ENCODE results near the gene ATP8A2. TPM values are rescaled to one million over a fixed set of nuclear protein-coding genes. Genes with fewer than 3 reads are reported as not detected.

Gene ATP8A2
- total and polyA plus RNA-seq, 4 donors = 0.13 to 0.29 (median 0.24) TPM; not detected in 1

DNA sequence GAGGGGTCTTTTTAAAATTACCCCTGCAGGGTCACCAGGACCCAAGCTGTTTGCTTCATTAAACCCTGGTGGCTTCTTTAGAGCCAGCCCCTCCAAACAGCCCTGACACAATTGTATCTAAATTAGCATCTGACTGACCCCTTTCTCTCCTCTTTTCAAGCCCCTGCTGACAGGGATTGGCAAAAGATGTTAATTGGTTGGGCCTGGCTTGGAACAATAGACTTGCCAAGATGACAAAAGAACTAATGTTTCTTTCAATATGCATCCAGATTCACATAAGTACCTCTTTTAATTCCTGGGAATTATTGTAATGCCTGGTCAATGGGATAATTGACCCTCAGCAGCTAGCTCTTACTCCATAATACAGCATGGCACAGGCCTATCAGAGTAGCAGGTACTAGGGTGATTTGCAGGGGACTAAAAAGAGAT, 539.2 kb downstream of the ATP8A2 start:
- DNase-seq (no peak), ATAC-seq (ENCODE audit: low FRiP score) (no peak)
- H3K27ac ChIP-seq (ENCODE audit: low read depth in 1 of 2, low read length in 2 of 2) = no peak overlapping the region
- intact Hi-C loops (cut with DNase I) = no loop called here
- H3K36me3 ChIP-seq (ENCODE audit: control insufficient read depth in 1 of 2, insufficient read depth in 2 of 2, low read length in 1 of 2) = no peaks in the 10 kb centered on the region
- H3K4me3 ChIP-seq (ENCODE audit: low read length in 2 of 2) = no peak overlapping the region
- no peaks in the 10 kb centered on the region for H3K27me3 ChIP-seq (ENCODE audit: control insufficient read depth in 1 of 2, insufficient read depth in 2 of 2, low read length in 1 of 2)
- H3K4me1 ChIP-seq (ENCODE audit: control insufficient read depth in 1 of 2, insufficient read depth in 2 of 2, low read length in 2 of 2) = no peaks in the 10 kb centered on the region
- no peaks in the 10 kb centered on the region for H3K9me3 ChIP-seq (ENCODE audit: control insufficient read depth, low read length)

DNA sequence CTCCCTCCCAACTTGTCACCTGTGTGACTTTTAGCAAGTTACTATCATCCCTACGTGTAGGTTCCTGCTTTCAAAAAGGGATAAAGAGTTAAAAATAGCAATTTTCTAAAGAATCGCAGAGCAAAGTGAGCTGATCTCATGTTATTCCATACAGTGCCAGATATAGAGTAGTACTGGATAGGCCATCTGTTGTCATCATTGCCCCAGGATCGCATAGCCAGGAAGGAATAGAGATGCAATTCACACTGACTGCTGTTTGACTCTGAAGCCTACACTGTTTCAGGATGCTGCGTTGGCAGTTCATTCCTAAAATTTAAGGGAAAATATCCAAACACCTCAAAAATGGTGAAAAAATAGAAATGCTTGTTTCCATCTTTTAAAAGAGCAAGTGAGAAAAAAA, 541.2 kb downstream of the ATP8A2 start:
- WGBS, 2 donors = 63 to 71% methylated on average over 4 of the region's 4 CpGs
- Histone ChIP-seq H3K27ac (ENCODE audit: low read depth in 1 of 2, low read length in 2 of 2) (no peak overlapping the region), H3K4me3 (ENCODE audit: low read length in 2 of 2) (no peak overlapping the region), H3K27me3 (ENCODE audit: control insufficient read depth in 1 of 2, insufficient read depth in 2 of 2, low read length in 1 of 2) (no peaks in the 10 kb centered on the region), H3K9me3 (ENCODE audit: control insufficient read depth, low read length) (no peaks in the 10 kb centered on the region), H3K36me3 (ENCODE audit: control insufficient read depth in 1 of 2, insufficient read depth in 2 of 2, low read length in 1 of 2) (no peaks in the 10 kb centered on the region), H3K4me1 (ENCODE audit: control insufficient read depth in 1 of 2, insufficient read depth in 2 of 2, low read length in 2 of 2) (no peaks in the 10 kb centered on the region)
- no peak for DNase-seq
- intact Hi-C loops (cut with DNase I) = no loop called here
- no peak for ATAC-seq (ENCODE audit: low FRiP score)

DNA sequence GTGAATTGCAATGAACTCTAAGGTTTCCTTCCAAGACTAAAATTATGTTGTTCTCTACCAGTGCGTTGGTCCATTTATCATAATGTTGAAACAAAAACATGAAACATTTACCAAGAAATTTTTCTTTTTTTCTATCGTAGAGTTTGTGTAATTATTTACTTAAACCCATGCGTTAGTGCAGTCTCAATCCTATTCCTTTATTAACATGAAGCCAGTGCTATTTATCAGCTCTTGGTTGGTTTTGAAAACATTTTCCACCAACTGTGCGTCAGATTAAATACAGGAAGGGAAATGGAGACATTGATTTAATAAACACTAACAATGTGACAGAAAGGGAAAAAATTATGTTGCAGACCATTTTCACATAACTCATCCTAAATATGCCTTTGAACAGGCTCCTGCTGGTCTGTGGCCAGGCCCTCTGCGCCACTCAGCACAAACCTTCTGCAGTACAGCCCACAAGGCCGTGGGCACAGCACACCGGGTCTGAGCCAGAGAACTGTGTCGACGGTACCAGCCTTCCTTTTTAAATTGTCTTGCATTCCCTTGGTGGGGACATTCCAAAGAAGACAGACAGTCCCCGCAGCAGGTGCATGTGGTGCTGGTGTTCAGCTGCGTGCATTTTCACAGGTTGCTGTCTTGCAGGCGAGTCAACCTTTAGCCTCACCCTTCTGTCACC, 544.2 kb downstream of the ATP8A2 start:
- Histone ChIP-seq H3K27ac (ENCODE audit: low read depth in 1 of 2, low read length in 2 of 2) (no peak overlapping the region), H3K9me3 (ENCODE audit: control insufficient read depth, low read length) (no peaks in the 10 kb centered on the region), H3K27me3 (ENCODE audit: control insufficient read depth in 1 of 2, insufficient read depth in 2 of 2, low read length in 1 of 2) (no peaks in the 10 kb centered on the region), H3K36me3 (ENCODE audit: control insufficient read depth in 1 of 2, insufficient read depth in 2 of 2, low read length in 1 of 2) (no peaks in the 10 kb centered on the region), H3K4me1 (ENCODE audit: control insufficient read depth in 1 of 2, insufficient read depth in 2 of 2, low read length in 2 of 2) (no peaks in the 10 kb centered on the region), H3K4me3 (ENCODE audit: low read length in 2 of 2) (no peak overlapping the region)
- intact Hi-C loops (cut with DNase I) = no loop called here
- ATAC-seq (ENCODE audit: low FRiP score) (no peak), DNase-seq (no peak)
- 39 to 52% methylated on average over 12 of the region's 12 CpGs for WGBS, 2 donors

DNA sequence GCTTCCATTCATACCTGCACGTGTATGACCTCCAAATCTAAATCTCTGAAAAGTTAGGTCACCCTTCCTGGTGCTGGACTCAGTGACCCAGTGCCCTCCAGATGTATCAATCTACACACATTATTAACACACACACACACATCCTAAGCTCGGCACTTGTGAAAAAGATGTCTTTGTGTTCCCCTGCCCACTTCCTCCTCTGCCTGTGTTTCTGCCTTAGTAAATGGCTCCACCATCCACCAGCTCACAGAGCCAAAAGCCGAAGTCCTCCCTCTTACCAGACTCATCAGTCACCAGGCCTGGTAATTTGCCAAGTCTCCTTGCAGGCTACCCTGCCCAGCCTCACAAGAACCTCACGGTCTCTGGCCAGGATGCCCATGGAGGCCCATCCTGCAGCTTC, 548.5 kb downstream of the ATP8A2 start:
- no peak overlapping the region for H3K27ac ChIP-seq (ENCODE audit: low read depth in 1 of 2, low read length in 2 of 2)
- no peaks in the 10 kb centered on the region for H3K4me1 ChIP-seq (ENCODE audit: control insufficient read depth in 1 of 2, insufficient read depth in 2 of 2, low read length in 2 of 2)
- H3K9me3 ChIP-seq (ENCODE audit: control insufficient read depth, low read length) = no peaks in the 10 kb centered on the region
- H3K36me3 ChIP-seq (ENCODE audit: control insufficient read depth in 1 of 2, insufficient read depth in 2 of 2, low read length in 1 of 2) = no peaks in the 10 kb centered on the region
- intact Hi-C loops (cut with DNase I) = no loop called here
- no peaks in the 10 kb centered on the region for H3K27me3 ChIP-seq (ENCODE audit: control insufficient read depth in 1 of 2, insufficient read depth in 2 of 2, low read length in 1 of 2)
- WGBS, 2 donors = 73 to 91% methylated on average over 4 of the region's 4 CpGs
- no peak overlapping the region for H3K4me3 ChIP-seq (ENCODE audit: low read length in 2 of 2)
- ATAC-seq (ENCODE audit: low FRiP score) (no peak), DNase-seq (no peak)

DNA sequence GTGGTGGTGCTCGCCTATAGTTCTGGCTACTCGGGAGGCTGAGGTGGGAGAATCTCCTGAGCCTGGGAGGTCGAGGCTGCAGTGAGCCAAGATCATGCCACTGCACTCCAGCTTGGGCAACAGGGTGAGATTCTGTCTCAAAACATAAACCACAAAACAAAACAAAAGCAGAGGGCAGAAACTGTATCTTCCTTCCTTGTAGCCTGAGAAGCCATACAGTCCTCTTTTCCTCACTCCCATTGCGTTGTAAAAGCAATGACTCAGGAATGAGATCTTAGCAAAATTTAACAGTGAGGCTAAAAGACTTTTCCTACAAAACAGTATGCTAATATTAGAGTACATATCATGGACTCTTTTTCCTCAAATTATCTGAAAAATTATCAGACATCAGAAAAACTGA, 549.2 kb downstream of the ATP8A2 start:
- H3K27ac ChIP-seq (ENCODE audit: low read depth in 1 of 2, low read length in 2 of 2) = no peak overlapping the region
- ATAC-seq (ENCODE audit: low FRiP score) (no peak), DNase-seq (no peak)
- WGBS, 2 donors = 87 to 89% methylated on average over 4 of the region's 4 CpGs
- H3K36me3 ChIP-seq (ENCODE audit: control insufficient read depth in 1 of 2, insufficient read depth in 2 of 2, low read length in 1 of 2) = no peaks in the 10 kb centered on the region
- no peaks in the 10 kb centered on the region for H3K27me3 ChIP-seq (ENCODE audit: control insufficient read depth in 1 of 2, insufficient read depth in 2 of 2, low read length in 1 of 2)
- no peak overlapping the region for H3K4me3 ChIP-seq (ENCODE audit: low read length in 2 of 2)
- intact Hi-C loops (cut with DNase I) = no loop called here
- no peaks in the 10 kb centered on the region for H3K4me1 ChIP-seq (ENCODE audit: control insufficient read depth in 1 of 2, insufficient read depth in 2 of 2, low read length in 2 of 2)
- H3K9me3 ChIP-seq (ENCODE audit: control insufficient read depth, low read length) = no peaks in the 10 kb centered on the region

DNA sequence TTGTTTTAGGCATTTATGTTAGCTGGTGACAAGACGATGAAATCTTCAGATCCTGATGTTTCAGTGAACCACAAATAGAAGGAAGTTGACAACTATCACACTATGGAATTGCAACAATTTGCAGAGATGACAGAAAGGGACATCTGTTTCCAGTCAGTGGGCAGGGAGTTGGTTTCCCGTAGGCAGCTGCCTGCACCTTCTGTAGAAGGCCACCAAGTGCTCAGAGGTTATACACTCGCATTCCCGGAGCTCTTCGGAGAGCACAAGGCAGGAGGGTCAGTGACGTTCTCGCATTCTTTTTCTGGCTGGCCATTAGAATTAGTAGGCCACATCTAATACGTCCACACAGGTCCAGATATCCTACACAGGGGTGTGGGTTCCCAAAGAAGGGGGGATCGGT, 550.6 kb downstream of the ATP8A2 start:
- Histone ChIP-seq H3K27ac (ENCODE audit: low read depth in 1 of 2, low read length in 2 of 2) (no peak overlapping the region), H3K27me3 (ENCODE audit: control insufficient read depth in 1 of 2, insufficient read depth in 2 of 2, low read length in 1 of 2) (no peaks in the 10 kb centered on the region), H3K36me3 (ENCODE audit: control insufficient read depth in 1 of 2, insufficient read depth in 2 of 2, low read length in 1 of 2) (no peaks in the 10 kb centered on the region), H3K4me3 (ENCODE audit: low read length in 2 of 2) (no peak overlapping the region), H3K9me3 (ENCODE audit: control insufficient read depth, low read length) (no peaks in the 10 kb centered on the region), H3K4me1 (ENCODE audit: control insufficient read depth in 1 of 2, insufficient read depth in 2 of 2, low read length in 2 of 2) (no peaks in the 10 kb centered on the region)
- DNase-seq = no peak
- intact Hi-C loops (cut with DNase I) = no loop called here
- ATAC-seq (ENCODE audit: low FRiP score) = no peak
- WGBS, 2 donors = 74 to 78% methylated on average over 9 of the region's 9 CpGs

DNA sequence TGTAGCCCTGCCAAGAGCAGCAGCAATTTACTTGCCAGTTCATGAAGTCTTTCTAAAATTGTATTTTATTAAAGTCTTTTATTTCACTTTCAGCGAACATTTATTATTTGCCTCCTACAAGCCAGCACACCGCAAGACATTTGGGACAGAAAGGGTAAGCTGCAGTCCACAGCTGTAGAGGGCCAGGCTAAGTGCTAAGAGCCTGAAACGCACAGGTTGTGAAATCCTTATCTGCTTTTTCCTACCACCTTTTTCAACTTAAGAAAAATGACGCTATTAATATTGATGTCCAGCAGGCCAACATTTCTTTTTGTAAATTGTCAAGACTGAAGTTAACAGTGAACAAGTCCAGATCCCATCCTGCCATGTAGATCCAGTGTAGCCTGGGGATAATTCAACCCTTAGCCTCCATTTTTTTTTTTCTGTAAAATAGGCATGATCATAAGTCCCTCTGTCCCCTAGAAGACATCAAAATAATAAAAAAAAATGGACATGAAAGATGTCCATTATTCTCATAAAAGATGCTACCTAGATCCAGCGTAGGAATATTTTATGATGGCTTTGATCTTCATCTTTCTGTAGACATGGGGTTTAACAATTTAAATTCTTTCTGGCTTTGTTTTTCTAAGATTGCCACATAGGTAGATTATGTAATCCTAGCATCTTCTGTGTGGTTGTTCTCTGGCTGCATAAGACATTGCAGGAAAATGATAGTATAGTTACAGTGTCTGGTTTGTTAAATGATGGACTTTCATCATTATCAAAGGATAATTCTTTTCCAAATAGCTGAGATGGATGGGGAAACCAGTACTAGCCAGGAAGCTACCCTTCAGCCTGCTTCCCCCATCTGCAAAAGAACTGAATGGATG, 551.7 kb downstream of the ATP8A2 start:
- H3K27ac ChIP-seq (ENCODE audit: low read depth in 1 of 2, low read length in 2 of 2) = no peak overlapping the region
- H3K36me3 ChIP-seq (ENCODE audit: control insufficient read depth in 1 of 2, insufficient read depth in 2 of 2, low read length in 1 of 2) = no peaks in the 10 kb centered on the region
- H3K4me1 ChIP-seq (ENCODE audit: control insufficient read depth in 1 of 2, insufficient read depth in 2 of 2, low read length in 2 of 2) = no peaks in the 10 kb centered on the region
- no peak overlapping the region for H3K4me3 ChIP-seq (ENCODE audit: low read length in 2 of 2)
- intact Hi-C loops (cut with DNase I) = no loop called here
- no peak for DNase-seq
- H3K27me3 ChIP-seq (ENCODE audit: control insufficient read depth in 1 of 2, insufficient read depth in 2 of 2, low read length in 1 of 2) = no peaks in the 10 kb centered on the region
- 29 to 39% methylated on average over 5 of the region's 5 CpGs for WGBS, 2 donors
- no peak for ATAC-seq (ENCODE audit: low FRiP score)
- H3K9me3 ChIP-seq (ENCODE audit: control insufficient read depth, low read length) = no peaks in the 10 kb centered on the region

DNA sequence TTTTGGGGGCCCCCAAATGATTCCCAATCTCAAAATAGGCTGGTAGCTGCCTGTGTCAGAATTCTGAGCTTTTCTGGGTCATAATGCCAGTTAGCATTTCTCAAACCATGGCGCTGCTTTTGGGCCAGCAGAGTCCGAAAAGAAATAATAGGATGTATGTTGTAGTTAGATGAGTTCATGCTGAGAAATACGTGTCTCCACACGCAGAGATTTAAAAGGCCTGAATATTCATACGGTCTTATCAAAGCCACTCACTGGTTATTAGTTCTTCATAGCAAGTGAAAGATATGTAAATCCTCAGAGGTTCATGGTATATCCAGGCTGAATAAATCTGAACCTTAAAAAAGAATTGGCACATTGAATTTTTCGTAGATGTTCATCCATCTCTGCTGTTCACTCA, 555.6 kb downstream of the ATP8A2 start:
- no peak for ATAC-seq (ENCODE audit: low FRiP score)
- H3K27me3 ChIP-seq (ENCODE audit: control insufficient read depth in 1 of 2, insufficient read depth in 2 of 2, low read length in 1 of 2) = no peaks in the 10 kb centered on the region
- 66 to 74% methylated on average over 6 of the region's 6 CpGs for WGBS, 2 donors
- H3K4me3 ChIP-seq (ENCODE audit: low read length in 2 of 2) = no peak overlapping the region
- DNase-seq = no peak
- intact Hi-C loops (cut with DNase I) = no loop called here
- H3K36me3 ChIP-seq (ENCODE audit: control insufficient read depth in 1 of 2, insufficient read depth in 2 of 2, low read length in 1 of 2) = no peaks in the 10 kb centered on the region
- no peaks in the 10 kb centered on the region for H3K9me3 ChIP-seq (ENCODE audit: control insufficient read depth, low read length)
- no peaks in the 10 kb centered on the region for H3K4me1 ChIP-seq (ENCODE audit: control insufficient read depth in 1 of 2, insufficient read depth in 2 of 2, low read length in 2 of 2)
- no peak overlapping the region for H3K27ac ChIP-seq (ENCODE audit: low read depth in 1 of 2, low read length in 2 of 2)

DNA sequence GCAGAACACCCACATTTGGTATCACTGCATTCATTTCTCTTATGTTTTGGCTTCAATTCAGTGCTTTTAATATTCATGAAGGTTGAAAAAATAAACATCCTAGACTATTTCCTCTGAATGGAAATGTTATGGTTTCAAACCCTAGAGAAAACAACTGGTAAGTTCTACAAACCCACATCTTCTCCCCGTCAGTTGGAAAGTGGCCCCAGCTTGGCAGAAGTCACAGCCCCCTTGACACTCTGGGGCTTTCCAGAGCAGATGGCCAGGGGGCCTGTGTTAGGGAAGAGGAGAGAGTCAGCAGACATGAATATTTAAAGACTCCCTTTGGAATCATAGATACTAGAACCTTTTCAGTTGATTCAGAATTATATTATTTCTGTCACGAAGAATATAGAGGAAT, 556.2 kb downstream of the ATP8A2 start:
- Histone ChIP-seq H3K27me3 (ENCODE audit: control insufficient read depth in 1 of 2, insufficient read depth in 2 of 2, low read length in 1 of 2) (no peaks in the 10 kb centered on the region), H3K4me1 (ENCODE audit: control insufficient read depth in 1 of 2, insufficient read depth in 2 of 2, low read length in 2 of 2) (no peaks in the 10 kb centered on the region), H3K4me3 (ENCODE audit: low read length in 2 of 2) (no peak overlapping the region), H3K27ac (ENCODE audit: low read depth in 1 of 2, low read length in 2 of 2) (no peak overlapping the region), H3K36me3 (ENCODE audit: control insufficient read depth in 1 of 2, insufficient read depth in 2 of 2, low read length in 1 of 2) (no peaks in the 10 kb centered on the region), H3K9me3 (ENCODE audit: control insufficient read depth, low read length) (no peaks in the 10 kb centered on the region)
- 44 to 56% methylated on average over 2 of the region's 2 CpGs for WGBS, 2 donors
- intact Hi-C loops (cut with DNase I) = no loop called here
- ATAC-seq (ENCODE audit: low FRiP score) (no peak), DNase-seq (no peak)
